SH-SY5Y (cell line): Measurements from ENCODE around the gene GRAP.

Source experiments
- GATA2 ChIP-seq: IDR thresholded peaks from 2 replicates; pipeline ENCODE4 v1.6.1; 2011; ENCODE audit warnings: mild to moderate bottlenecking, low read depth, low read length
- GATA3 ChIP-seq: IDR thresholded peaks from 2 replicates; pipeline ENCODE4 v1.6.1; 2011; ENCODE audit warnings: low read depth, mild to moderate bottlenecking, low read length, moderate library complexity

DNA sequence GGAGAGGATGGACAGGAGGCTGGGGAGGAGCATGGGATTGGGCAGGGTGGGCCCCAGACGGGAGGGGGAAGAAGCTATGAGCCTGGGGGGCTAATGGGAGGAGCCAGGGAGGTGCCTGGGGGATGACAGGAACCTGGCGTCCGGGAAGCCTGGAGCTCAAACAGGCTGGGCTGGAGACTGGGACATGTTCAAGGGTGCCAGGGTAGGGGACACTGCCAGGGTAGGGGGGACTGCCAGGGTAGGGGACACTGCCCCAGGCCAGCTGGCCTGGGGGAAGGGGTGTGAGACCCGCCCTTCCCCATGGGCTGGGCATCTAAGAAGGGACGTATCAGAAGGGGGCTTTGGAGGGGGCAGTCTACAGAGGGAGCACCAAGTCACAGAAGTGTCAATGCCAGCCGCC lies 35.2 kb downstream of the GRAP start:
- no peak for TF ChIP-seq GATA3
- TF ChIP-seq GATA2, result no peak
